ENCODE measurements around the gene VAX1. TPM values are rescaled to one million over a fixed set of nuclear protein-coding genes. Genes with fewer than 3 reads are reported as not detected.
"Not testable (repeated sequence)": the region's sequence is repeated elsewhere in the genome, so short reads cannot be mapped to it uniquely, and the experiment has no call there.

Gene VAX1
- total RNA-seq, 1 experiment from 2014 or later, result not detected

DNA sequence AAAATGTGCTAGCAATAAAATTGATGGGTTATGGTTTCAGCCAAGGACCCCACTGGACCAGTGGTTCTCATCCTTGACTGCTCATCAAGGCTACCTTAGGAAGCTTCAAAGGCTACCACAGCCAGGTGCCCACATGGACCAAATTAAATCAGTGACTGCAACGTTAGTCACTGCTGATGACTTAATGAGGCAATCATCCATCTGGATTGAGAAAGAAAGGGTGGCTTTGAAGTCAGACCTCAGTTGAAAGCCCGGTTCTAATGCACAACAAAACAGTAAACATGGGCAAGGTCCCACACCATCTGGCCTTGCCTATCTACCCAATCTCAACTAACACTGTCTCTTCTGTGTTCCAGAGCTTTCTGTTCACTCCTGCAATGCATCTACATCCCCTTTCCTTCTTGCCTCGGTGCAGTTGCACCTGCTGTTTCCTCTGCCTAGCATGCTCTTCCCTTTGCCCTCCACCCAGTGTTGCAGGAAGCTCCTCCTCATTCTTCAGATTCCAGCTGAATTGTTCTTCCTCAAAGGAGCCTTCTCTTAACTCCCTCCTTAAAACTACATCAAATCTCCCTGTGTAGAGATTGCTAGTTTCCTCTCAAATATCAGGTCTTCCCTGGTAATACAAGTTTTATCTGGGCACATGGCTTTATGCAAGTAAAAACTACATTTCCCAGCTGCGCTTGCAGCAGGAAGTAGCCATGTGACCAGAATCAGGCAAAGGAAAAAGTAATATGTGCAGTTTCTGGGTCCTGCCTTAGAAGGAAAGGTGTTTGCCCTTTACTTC is 49.0 kb upstream of the VAX1 start (continued):
- TF ChIP-seq, protein P1, sequence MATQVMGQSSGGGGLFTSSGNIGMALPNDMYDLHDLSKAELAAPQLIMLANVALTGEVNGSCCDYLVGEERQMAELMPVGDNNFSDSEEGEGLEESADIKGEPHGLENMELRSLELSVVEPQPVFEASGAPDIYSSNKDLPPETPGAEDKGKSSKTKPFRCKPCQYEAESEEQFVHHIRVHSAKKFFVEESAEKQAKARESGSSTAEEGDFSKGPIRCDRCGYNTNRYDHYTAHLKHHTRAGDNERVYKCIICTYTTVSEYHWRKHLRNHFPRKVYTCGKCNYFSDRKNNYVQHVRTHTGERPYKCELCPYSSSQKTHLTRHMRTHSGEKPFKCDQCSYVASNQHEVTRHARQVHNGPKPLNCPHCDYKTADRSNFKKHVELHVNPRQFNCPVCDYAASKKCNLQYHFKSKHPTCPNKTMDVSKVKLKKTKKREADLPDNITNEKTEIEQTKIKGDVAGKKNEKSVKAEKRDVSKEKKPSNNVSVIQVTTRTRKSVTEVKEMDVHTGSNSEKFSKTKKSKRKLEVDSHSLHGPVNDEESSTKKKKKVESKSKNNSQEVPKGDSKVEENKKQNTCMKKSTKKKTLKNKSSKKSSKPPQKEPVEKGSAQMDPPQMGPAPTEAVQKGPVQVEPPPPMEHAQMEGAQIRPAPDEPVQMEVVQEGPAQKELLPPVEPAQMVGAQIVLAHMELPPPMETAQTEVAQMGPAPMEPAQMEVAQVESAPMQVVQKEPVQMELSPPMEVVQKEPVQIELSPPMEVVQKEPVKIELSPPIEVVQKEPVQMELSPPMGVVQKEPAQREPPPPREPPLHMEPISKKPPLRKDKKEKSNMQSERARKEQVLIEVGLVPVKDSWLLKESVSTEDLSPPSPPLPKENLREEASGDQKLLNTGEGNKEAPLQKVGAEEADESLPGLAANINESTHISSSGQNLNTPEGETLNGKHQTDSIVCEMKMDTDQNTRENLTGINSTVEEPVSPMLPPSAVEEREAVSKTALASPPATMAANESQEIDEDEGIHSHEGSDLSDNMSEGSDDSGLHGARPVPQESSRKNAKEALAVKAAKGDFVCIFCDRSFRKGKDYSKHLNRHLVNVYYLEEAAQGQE (IDR thresholded peaks at IDR 0.05; ENCODE audit: low read depth), result no peak
- peak; percentile 91 for TF ChIP-seq SP1 (IDR thresholded peaks at IDR 0.05; ENCODE audit: low read depth)
- TF ChIP-seq, protein P2, sequence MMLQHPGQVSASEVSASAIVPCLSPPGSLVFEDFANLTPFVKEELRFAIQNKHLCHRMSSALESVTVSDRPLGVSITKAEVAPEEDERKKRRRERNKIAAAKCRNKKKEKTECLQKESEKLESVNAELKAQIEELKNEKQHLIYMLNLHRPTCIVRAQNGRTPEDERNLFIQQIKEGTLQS (IDR thresholded peaks at IDR 0.05), result peak; percentile 83; the same call in 1 of the 2 replicates
- peak; percentile 96 for TF ChIP-seq TCF7L2 (IDR thresholded peaks at IDR 0.05; ENCODE audit: borderline replicate concordance, extremely low read depth, insufficient read depth, insufficient read length)

DNA sequence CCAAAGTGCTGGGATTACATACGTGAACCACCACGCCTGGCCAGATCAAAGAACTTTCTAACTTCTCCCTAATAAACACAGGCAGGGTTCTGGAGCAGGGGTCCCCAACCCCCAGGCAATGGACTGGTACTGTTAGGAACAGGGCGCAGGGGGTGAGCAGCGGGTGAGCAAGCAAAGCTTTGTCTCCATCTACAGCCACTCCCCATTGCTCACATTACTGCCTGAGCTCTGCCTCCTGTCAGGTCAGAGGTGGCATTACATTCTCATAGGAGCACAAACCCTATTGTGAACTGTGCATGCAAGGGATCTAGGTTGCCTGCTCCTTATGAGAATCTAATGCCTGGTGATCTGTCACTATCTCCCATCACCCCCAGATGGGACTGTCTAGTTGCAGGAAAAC is 47.7 kb upstream of the VAX1 start:
- H3K79me2 ChIP-seq (ENCODE audit: insufficient read depth, low read length); intact Hi-C loops (cut with micrococcal nuclease); H3K9ac ChIP-seq (ENCODE audit: low read length); H3K4me3 ChIP-seq (replicated peaks in 1 of 2; ENCODE audit: low read depth in 1 of 2, low read length in 2 of 2); H3K9me2 ChIP-seq (ENCODE audit: insufficient read depth); H3K9me3 ChIP-seq (ENCODE audit: control insufficient read depth in 1 of 2, insufficient read depth in 1 of 2, low read depth in 1 of 2, low read length in 2 of 2); H3K36me3 ChIP-seq (ENCODE audit: control insufficient read depth in 1 of 2, insufficient read depth in 2 of 2, low read length in 2 of 2); RAD21 ChIA-PET (ENCODE audit: low non-redundant PET in 1 of 2, low total read pairs in 2 of 2, uncharacterized antibody in 2 of 2, unreplicated experiment in 2 of 2); H4K20me1 ChIP-seq (ENCODE audit: insufficient read depth); BruUV-seq (replicated peaks); H3K27me3 ChIP-seq (ENCODE audit: insufficient read depth, low read length); H3K27ac ChIP-seq (ENCODE audit: low read depth, low read length): not testable (repeated sequence)
- H2AFZ ChIP-seq (ENCODE audit: low read depth, low read length, poor library complexity, severe bottlenecking), result peak overlapping the region; percentile 63
- POLR2A ChIA-PET, result interaction anchor here (1.0 to 1.6 kb wide), 2 partner anchors 11 to 179 kb away, joined by 3 to 4 read pairs; no protein-coding TSS in a partner anchor
- H3K4me2 ChIP-seq (ENCODE audit: low read length), result peak overlapping the region; percentile 5
- H3K4me1 ChIP-seq (ENCODE audit: control insufficient read depth in 1 of 2, insufficient read depth in 2 of 2, low read length in 2 of 2), result peaks cover 14 to 34% of the 10 kb centered on the region in 2 experiments
- TF ChIP-seq, protein P3, sequence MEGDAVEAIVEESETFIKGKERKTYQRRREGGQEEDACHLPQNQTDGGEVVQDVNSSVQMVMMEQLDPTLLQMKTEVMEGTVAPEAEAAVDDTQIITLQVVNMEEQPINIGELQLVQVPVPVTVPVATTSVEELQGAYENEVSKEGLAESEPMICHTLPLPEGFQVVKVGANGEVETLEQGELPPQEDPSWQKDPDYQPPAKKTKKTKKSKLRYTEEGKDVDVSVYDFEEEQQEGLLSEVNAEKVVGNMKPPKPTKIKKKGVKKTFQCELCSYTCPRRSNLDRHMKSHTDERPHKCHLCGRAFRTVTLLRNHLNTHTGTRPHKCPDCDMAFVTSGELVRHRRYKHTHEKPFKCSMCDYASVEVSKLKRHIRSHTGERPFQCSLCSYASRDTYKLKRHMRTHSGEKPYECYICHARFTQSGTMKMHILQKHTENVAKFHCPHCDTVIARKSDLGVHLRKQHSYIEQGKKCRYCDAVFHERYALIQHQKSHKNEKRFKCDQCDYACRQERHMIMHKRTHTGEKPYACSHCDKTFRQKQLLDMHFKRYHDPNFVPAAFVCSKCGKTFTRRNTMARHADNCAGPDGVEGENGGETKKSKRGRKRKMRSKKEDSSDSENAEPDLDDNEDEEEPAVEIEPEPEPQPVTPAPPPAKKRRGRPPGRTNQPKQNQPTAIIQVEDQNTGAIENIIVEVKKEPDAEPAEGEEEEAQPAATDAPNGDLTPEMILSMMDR (IDR thresholded peaks at IDR 0.05 in 2 of 3, conservative IDR thresholded peaks at IDR 0.05 in 1 of 3; ENCODE audit: borderline replicate concordance in 1 of 3, insufficient read depth in 1 of 3, low read depth in 2 of 3, low read length in 2 of 3), result peak; percentile 3 to 34 (median 20); a peak in 2 of 6 replicates
- CTCF ChIA-PET, result interaction anchor here (1.0 to 7.8 kb wide), 5 partner anchors 11 to 389 kb away, joined by 3 to 64 read pairs (median 6); no protein-coding TSS in a partner anchor
- DNase-seq (ENCODE audit: low read depth, low spot score) (peak; percentile 23), ATAC-seq (peak; percentile 72)

Data from HCT116 (cell line).